HepG2 (cell line): ENCODE data around the gene SIAH2. TPM values are rescaled to one million over a fixed set of nuclear protein-coding genes. Genes with fewer than 3 reads are reported as not detected.

ENCODE experiments used
- BORCS8-MEF2B ChIP-seq: sonication (generic); formaldehyde crosslinking; IDR thresholded peaks from 2 replicates; pipeline ENCODE4 v1.8.0; 2022; ENCODE audit warnings: mild to moderate bottlenecking, missing genetic modification reagents
- CCDC6 ChIP-seq: sonication (generic); formaldehyde crosslinking; IDR thresholded peaks from 2 replicates; pipeline ENCODE4 v1.8.1; 2022; ENCODE audit warnings: mild to moderate bottlenecking, missing genetic modification reagents, moderate library complexity
- HCFC1 ChIP-seq: fragments of 150-350 bp; IDR thresholded peaks from 2 replicates; pipeline ENCODE4 v1.6.1; 2014; ENCODE audit warnings: low read depth, low read length
- JUNB ChIP-seq: sonication (generic); formaldehyde crosslinking; IDR thresholded peaks from 2 replicates; pipeline ENCODE4 v1.8.0; 2022; ENCODE audit warnings: missing genetic modification reagents, mild to moderate bottlenecking, borderline replicate concordance
- KDM2A ChIP-seq: sonication (generic); formaldehyde crosslinking; IDR thresholded peaks from 2 replicates; pipeline ENCODE4 v1.4.0; 2020; ENCODE audit warnings: low read depth, missing genetic modification reagents, borderline replicate concordance
- MAF1 ChIP-seq: sonication (generic); formaldehyde crosslinking; IDR thresholded peaks from 2 replicates; pipeline ENCODE4 v1.5.0; 2020; ENCODE audit warnings: missing genetic modification reagents, borderline replicate concordance
- MAFG ChIP-seq: sonication (generic); formaldehyde crosslinking; IDR thresholded peaks from 2 replicates; pipeline ENCODE4 v1.5.1; 2020; ENCODE audit warnings: mild to moderate bottlenecking, missing genetic modification reagents
- MEF2D ChIP-seq: sonication (generic); formaldehyde crosslinking; IDR thresholded peaks from 2 replicates; pipeline ENCODE4 v1.5.1; 2020; ENCODE audit warnings: mild to moderate bottlenecking, missing genetic modification reagents
- NPAS2 ChIP-seq: sonication (generic); formaldehyde crosslinking; IDR thresholded peaks from 2 replicates; pipeline ENCODE4 v1.8.0; 2022; ENCODE audit warnings: mild to moderate bottlenecking, missing genetic modification reagents, borderline replicate concordance
- POLR2G ChIP-seq: fragments of 200-400 bp; formaldehyde crosslinking; IDR thresholded peaks from 2 replicates; pipeline ENCODE4 v1.6.1; 2018; ENCODE audit warnings: mild to moderate bottlenecking, low read depth, low read length, moderate library complexity
- RAD51 ChIP-seq: fragments of 450-650 bp; IDR thresholded peaks from 2 replicates; pipeline ENCODE4 v1.6.1; 2016; ENCODE audit warnings: borderline replicate concordance
- REL ChIP-seq: sonication (generic); formaldehyde crosslinking; conservative IDR thresholded peaks from 2 replicates; pipeline ENCODE4 v1.8.0; 2022; ENCODE audit warnings: mild to moderate bottlenecking, missing genetic modification reagents, moderate library complexity
- REXO4 ChIP-seq: sonication (generic); formaldehyde crosslinking; IDR thresholded peaks from 2 replicates; pipeline ENCODE4 v1.8.0; 2022; ENCODE audit warnings: missing genetic modification reagents, mild to moderate bottlenecking, borderline replicate concordance
- RFX1 ChIP-seq: fragments of 450-650 bp; IDR thresholded peaks from 2 replicates; pipeline ENCODE4 v1.6.1; 2017
- ZMYM4 ChIP-seq: sonication (generic); formaldehyde crosslinking; IDR thresholded peaks from 2 replicates; pipeline ENCODE4 v1.8.1; 2023; ENCODE audit warnings: mild to moderate bottlenecking, missing genetic modification reagents
- ZNF331 ChIP-seq: sonication (generic); formaldehyde crosslinking; IDR thresholded peaks from 2 replicates; pipeline ENCODE4 v1.4.0; 2020; ENCODE audit warnings: missing genetic modification reagents
- ZNF501 ChIP-seq: sonication (generic); formaldehyde crosslinking; IDR thresholded peaks from 2 replicates; pipeline ENCODE4 v1.5.1; 2020; ENCODE audit warnings: mild to moderate bottlenecking, moderate library complexity, missing genetic modification reagents
- ZNF607 ChIP-seq: sonication (generic); formaldehyde crosslinking; IDR thresholded peaks from 2 replicates; pipeline ENCODE4 v1.5.1; 2020; ENCODE audit warnings: missing genetic modification reagents, mild to moderate bottlenecking, borderline replicate concordance
- polyA plus RNA-seq, 8 experiments: library from polyadenylated mRNA; depleted of rRNA in 3 of 8; stranded (reverse) in 7 of 8; unstranded in 1 of 8; fragments of >200 nt; fragmentation: Illumina TruSeq in 4 of 8; extraction: Trizol in 4 of 8; gene quantifications; 2 replicates each; pipeline versions ENCODE4 v1.2.1 to v1.2.3, GENCODE V29; 2011 to 2016; ENCODE audit warnings: low read depth in 4 of 8, missing spikeins in 1 of 8, mixed read lengths in 1 of 8; ENCODE audit not compliant: insufficient read depth in 1 of 8
- total RNA-seq, 5 experiments: library from RNA; depleted of rRNA; stranded (reverse); fragments of >200 nt; fragmentation: Illumina TruSeq; extraction: Trizol; gene quantifications; 2 replicates each; pipeline ENCODE4 v1.2.3, GENCODE V29; 2016; ENCODE audit warnings: low read depth in 1 of 5
- TF ChIP-seq, protein P1 (sequence below): sonication (generic); formaldehyde crosslinking; IDR thresholded peaks from 2 replicates; pipeline ENCODE4 v1.5.1; 2020; ENCODE audit warnings: mild to moderate bottlenecking, missing genetic modification reagents, moderate library complexity
- TF ChIP-seq, protein P2 (sequence below): IDR thresholded peaks from 2 replicates; pipeline ENCODE4 v1.6.1; 2012; ENCODE audit warnings: inconsistent platforms
- TF ChIP-seq, protein P3 (sequence below): sonication (generic); formaldehyde crosslinking; IDR thresholded peaks from 2 replicates; pipeline ENCODE4 v1.4.0; 2020; ENCODE audit warnings: missing genetic modification reagents, borderline replicate concordance
- TF ChIP-seq, protein P4 (sequence below): IDR thresholded peaks from 2 replicates; pipeline ENCODE4 v1.6.1; 2016
- TF ChIP-seq, protein P5 (sequence below): sonication (generic); formaldehyde crosslinking; IDR thresholded peaks from 2 replicates; pipeline ENCODE4 v1.4.0; 2020; ENCODE audit warnings: low read depth, mild to moderate bottlenecking, missing genetic modification reagents

SIAH2 gene
- total and polyA plus RNA-seq, 2 of the 13 experiments (the other 11 are each of a cell fraction or from before 2014, with no cell fraction given): 71.8 to 117 TPM

DNA sequence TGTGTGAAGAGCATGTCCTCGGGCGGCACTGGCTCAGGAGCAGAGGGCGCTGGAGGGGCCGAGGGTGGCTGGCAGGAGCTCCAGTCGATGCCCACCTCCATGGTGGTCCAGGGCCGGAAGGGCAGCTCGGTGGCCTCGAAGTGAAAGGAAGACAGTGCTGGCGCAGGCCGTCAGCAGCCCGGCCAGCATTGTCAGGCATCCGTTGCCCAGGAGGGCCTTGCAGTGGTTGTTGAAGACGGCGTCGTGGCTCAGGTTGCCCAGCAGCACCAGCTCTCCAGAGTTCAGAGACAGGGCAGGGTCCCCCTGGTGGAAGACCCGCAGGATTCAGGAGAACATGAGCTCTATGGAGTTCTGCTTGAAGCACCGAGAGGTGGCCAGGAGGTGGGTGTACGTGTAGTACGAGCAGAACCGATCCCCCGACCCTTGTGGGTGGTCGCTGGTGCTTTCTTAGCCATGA, 16.5 kb upstream of the SIAH2 start (continued):
- TF ChIP-seq REXO4 (CRISPR knock-in tag) (no peak), POLR2G (no peak), REL (CRISPR knock-in tag) (no peak), ZMYM4 (0 out of 2 replicates have a peak, but pooled peaks have one; percentile 22), RFX1 (no peak), HCFC1 (no peak), MAF1 (no peak), BORCS8-MEF2B (no peak), CCDC6 (no peak), RAD51 (no peak), MAFG (CRISPR knock-in tag) (no peak), MEF2D (CRISPR knock-in tag) (peak; percentile 28; the same call in 1 of the 2 replicates), ZNF501 (CRISPR knock-in tag) (0 out of 2 replicates have a peak, but pooled peaks have one; percentile 51), KDM2A (CRISPR knock-in tag) (no peak; the same call in 1 of the 2 replicates), ZNF331 (CRISPR knock-in tag) (0 out of 2 replicates have a peak, but pooled peaks have one; percentile 27), NPAS2 (CRISPR knock-in tag) (no peak), ZNF607 (no peak), JUNB (CRISPR knock-in tag) (no peak)
- TF ChIP-seq, protein P1, sequence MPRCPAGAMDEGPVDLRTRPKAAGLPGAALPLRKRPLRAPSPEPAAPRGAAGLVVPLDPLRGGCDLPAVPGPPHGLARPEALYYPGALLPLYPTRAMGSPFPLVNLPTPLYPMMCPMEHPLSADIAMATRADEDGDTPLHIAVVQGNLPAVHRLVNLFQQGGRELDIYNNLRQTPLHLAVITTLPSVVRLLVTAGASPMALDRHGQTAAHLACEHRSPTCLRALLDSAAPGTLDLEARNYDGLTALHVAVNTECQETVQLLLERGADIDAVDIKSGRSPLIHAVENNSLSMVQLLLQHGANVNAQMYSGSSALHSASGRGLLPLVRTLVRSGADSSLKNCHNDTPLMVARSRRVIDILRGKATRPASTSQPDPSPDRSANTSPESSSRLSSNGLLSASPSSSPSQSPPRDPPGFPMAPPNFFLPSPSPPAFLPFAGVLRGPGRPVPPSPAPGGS (CRISPR knock-in tag): no peak
- TF ChIP-seq, protein P2, sequence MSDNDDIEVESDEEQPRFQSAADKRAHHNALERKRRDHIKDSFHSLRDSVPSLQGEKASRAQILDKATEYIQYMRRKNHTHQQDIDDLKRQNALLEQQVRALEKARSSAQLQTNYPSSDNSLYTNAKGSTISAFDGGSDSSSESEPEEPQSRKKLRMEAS: no peak; the same call in 1 of the 2 replicates
- TF ChIP-seq, protein P3, sequence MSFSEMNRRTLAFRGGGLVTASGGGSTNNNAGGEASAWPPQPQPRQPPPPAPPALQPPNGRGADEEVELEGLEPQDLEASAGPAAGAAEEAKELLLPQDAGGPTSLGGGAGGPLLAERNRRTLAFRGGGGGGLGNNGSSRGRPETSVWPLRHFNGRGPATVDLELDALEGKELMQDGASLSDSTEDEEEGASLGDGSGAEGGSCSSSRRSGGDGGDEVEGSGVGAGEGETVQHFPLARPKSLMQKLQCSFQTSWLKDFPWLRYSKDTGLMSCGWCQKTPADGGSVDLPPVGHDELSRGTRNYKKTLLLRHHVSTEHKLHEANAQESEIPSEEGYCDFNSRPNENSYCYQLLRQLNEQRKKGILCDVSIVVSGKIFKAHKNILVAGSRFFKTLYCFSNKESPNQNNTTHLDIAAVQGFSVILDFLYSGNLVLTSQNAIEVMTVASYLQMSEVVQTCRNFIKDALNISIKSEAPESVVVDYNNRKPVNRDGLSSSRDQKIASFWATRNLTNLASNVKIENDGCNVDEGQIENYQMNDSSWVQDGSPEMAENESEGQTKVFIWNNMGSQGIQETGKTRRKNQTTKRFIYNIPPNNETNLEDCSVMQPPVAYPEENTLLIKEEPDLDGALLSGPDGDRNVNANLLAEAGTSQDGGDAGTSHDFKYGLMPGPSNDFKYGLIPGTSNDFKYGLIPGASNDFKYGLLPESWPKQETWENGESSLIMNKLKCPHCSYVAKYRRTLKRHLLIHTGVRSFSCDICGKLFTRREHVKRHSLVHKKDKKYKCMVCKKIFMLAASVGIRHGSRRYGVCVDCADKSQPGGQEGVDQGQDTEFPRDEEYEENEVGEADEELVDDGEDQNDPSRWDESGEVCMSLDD (CRISPR knock-in tag): no peak
- TF ChIP-seq, protein P4, sequence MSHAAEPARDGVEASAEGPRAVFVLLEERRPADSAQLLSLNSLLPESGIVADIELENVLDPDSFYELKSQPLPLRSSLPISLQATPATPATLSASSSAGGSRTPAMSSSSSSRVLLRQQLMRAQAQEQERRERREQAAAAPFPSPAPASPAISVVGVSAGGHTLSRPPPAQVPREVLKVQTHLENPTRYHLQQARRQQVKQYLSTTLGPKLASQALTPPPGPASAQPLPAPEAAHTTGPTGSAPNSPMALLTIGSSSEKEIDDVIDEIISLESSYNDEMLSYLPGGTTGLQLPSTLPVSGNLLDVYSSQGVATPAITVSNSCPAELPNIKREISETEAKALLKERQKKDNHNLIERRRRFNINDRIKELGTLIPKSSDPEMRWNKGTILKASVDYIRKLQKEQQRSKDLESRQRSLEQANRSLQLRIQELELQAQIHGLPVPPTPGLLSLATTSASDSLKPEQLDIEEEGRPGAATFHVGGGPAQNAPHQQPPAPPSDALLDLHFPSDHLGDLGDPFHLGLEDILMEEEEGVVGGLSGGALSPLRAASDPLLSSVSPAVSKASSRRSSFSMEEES (CRISPR knock-in tag): no peak
- TF ChIP-seq, protein P5, sequence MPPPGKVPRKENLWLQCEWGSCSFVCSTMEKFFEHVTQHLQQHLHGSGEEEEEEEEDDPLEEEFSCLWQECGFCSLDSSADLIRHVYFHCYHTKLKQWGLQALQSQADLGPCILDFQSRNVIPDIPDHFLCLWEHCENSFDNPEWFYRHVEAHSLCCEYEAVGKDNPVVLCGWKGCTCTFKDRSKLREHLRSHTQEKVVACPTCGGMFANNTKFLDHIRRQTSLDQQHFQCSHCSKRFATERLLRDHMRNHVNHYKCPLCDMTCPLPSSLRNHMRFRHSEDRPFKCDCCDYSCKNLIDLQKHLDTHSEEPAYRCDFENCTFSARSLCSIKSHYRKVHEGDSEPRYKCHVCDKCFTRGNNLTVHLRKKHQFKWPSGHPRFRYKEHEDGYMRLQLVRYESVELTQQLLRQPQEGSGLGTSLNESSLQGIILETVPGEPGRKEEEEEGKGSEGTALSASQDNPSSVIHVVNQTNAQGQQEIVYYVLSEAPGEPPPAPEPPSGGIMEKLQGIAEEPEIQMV (CRISPR knock-in tag): no peak
